Heart right ventricle (tissue), 16 donors: ENCODE measurements around the gene NKD2. TPM values are rescaled to one million over a fixed set of nuclear protein-coding genes. Genes with fewer than 3 reads are reported as not detected.

Experiments used
- ATAC-seq, 8 donors: fragments of 200-7000 bp; cut with Tn5 transposase; one replicate each; pipeline ENCODE4 v1.9.1; 2020; ENCODE audit warnings: mild to moderate bottlenecking in 8 of 8, moderate library complexity in 8 of 8, moderate number of reproducible peaks in 1 of 8
- DNase-seq, 2 donors: peaks; one replicate each; pipeline ENCODE4 v3.0.0-alpha.2; 2020
- H3K27ac ChIP-seq, 10 donors: fragments of 200-600 bp; sonication (generic) in 2 of 10; one replicate each; pipeline versions ENCODE4 v1.5.0 to v1.8.0; 2020 to 2022; ENCODE audit warnings: mild to moderate bottlenecking in 3 of 10
- H3K27me3 ChIP-seq, 7 donors: fragments of 200-600 bp; one replicate each; pipeline ENCODE4 v1.8.0; 2021 to 2022; ENCODE audit warnings: mild to moderate bottlenecking in 2 of 7
- H3K36me3 ChIP-seq, 9 donors: fragments of 200-600 bp; sonication (generic) in 1 of 9; one replicate each; pipeline versions ENCODE4 v1.5.0 to v1.8.0; 2020 to 2022; ENCODE audit warnings: mild to moderate bottlenecking in 2 of 9
- H3K4me1 ChIP-seq, 9 donors: fragments of 200-600 bp; sonication (generic) in 1 of 9; one replicate each; pipeline versions ENCODE4 v1.5.0 to v1.8.0; 2020 to 2022; ENCODE audit warnings: mild to moderate bottlenecking in 4 of 9
- H3K4me3 ChIP-seq, 10 donors: fragments of 200-600 bp; sonication (generic) in 2 of 10; one replicate each; pipeline versions ENCODE4 v1.5.0 to v1.8.0; 2020 to 2022; ENCODE audit warnings: mild to moderate bottlenecking in 7 of 10, moderate library complexity in 2 of 10
- H3K9me3 ChIP-seq, 11 donors: fragments of 200-600 bp in 10 of 11; sonication (generic) in 2 of 11; one replicate each; pipeline versions ENCODE4 v1.5.0 to v1.8.0; 2013 to 2022; ENCODE audit warnings: mild to moderate bottlenecking in 2 of 11, control low read depth in 1 of 11, moderate library complexity in 1 of 11
- CTCF ChIP-seq, 9 donors: fragments of 200-600 bp; sonication (generic) in 2 of 9; IDR thresholded peaks; one replicate each; pipeline versions ENCODE4 v1.5.0 to v1.8.0; 2021 to 2022; ENCODE audit warnings: antibody characterized with exemption in 9 of 9, mild to moderate bottlenecking in 5 of 9, moderate library complexity in 1 of 9
- WGBS, 2 donors: extraction: QIAGEN DNeasy Blood & Tissue Kit; methylation state at CpG; one replicate each; pipeline ENCODE4 v1.1.7; 2013; ENCODE audit warnings: inconsistent platforms in 1 of 2; 5-methylcytosine and 5-hydroxymethylcytosine counted together
- intact Hi-C, 10 donors: fragments of 100-400 bp; cut with DNase I; formaldehyde crosslinking; loops; one replicate each; pipeline versions ENCODE4 v1.11.1 to v1.14.2; 2022
- polyA plus RNA-seq, 2 donors: library from polyadenylated mRNA; stranded (reverse); fragments of 200-250 nt; gene quantifications; one replicate each; pipeline ENCODE4 v1.2.3, GENCODE V29; 2013
- total RNA-seq, 10 donors: library from RNA; stranded (reverse); fragmentation: NEBNext Ultra II Directional in 3 of 10; extraction: Animal tissue kit (Norgen Biotek cat#: 25700) in 3 of 10; gene quantifications; one replicate each; pipeline versions ENCODE4 v1.2.1 to v1.2.4, GENCODE V29; 2021 to 2023
- donor health status: Arrhythmogenic right ventricular cardiomyopathy.
- donor health status: ischemic (EF 13 %, LVEDD 7.1; RV severe dilation, severe dysfunction).
- donor health status: healthy with polysubstance abuse.
- donor health status: DM: no; HTN: yes; CAD: no.
- donor health status: DM: no; HTN: no; CAD: no.
- donor health status: ischemic (EF 25% LVEDD 6.9; RV normal size, moderate dysfunction).
- donor health status: ischemic (EF 25% LVEDD 5.7; RV mildly dilated, moderate dysfunction).
- donor health status: healthy.
- donor health status: DM: yes; HTN: yes; CAD: no.
- donor health status: Ischemic cardiomyopathy.
- donor health status: ischemic (EF 35%, LVEDD 5.7; RV mildly dilated, moderate dysfunction).
- donor health status: nonischemic (EF 11% LVEDD 7.7; RV severe dilation, severe dysfunction).
- donor health status: DM: yes; HTN: yes; CAD: no.
- donor health status: PGD.
- donor health status: ischemic (EF 29% LVEDD 5.4; RV normal size, mild dysfunction).
- donor health status: nonischemic (EF 23%, LVEDD 6.1; RV moderate dilation, normal function).

The NKD2 gene
- total and polyA plus RNA-seq, 12 donors: 0.31 to 12.7 (median 1.8) TPM

DNA sequence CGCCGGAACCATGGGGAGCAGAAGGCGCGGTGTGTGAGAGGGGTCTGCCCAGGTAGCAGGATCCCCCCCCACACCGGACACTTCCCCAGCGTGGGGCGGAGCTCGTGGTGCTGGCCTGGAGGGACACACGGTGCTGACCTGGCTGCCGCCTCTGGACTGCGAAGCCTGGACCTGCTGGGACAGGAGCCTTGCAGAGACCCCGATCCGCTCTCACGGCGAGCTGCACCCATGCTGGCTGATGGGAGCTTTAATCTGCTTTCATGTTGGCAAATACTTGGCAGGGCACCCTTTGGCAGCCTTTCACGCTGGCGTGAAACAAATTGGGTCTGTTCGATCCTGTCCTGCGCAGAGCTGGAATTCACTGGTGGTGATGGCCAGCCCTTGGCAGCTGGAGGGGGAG lies 7.4 kb downstream of the NKD2 start:
- intact Hi-C loops: loop anchor here in 1 of 10 donors (10.0 kb wide), 1 partner anchor 129 kb away; no protein-coding TSS in a partner anchor
- peak in 1 of 2 donors; percentile 21 for DNase-seq
- Histone ChIP-seq H3K4me3 (no peak overlapping the region), H3K27ac (no peak overlapping the region), H3K27me3 (peaks cover 0 to 10% (median 0%) of the 10 kb centered on the region in 7 donors), H3K36me3 (no peaks in the 10 kb centered on the region), H3K9me3 (no peaks in the 10 kb centered on the region), H3K4me1 (peaks cover 0 to 6% (median 0%) of the 10 kb centered on the region in 9 donors)
- WGBS, 2 donors: 75 to 77% methylated on average over 19 of the region's 19 CpGs
- no peak for TF ChIP-seq CTCF (IDR thresholded peaks at IDR 0.05)
- peak in 2 of 8 donors; percentile 6 to 53 for ATAC-seq

- no peak for DNase-seq
- Histone ChIP-seq H3K36me3 (no peaks in the 10 kb centered on the region), H3K27ac (no peak overlapping the region), H3K4me1 (peaks cover 0 to 4% (median 0%) of the 10 kb centered on the region in 9 donors), H3K4me3 (no peak overlapping the region), H3K27me3 (peaks cover 0 to 7% (median 0%) of the 10 kb centered on the region in 7 donors), H3K9me3 (no peaks in the 10 kb centered on the region)
- no peak for TF ChIP-seq CTCF (IDR thresholded peaks at IDR 0.05)
- 84 to 85% methylated on average over 16 of the region's 16 CpGs for WGBS, 2 donors
- intact Hi-C loops: loop anchor here in 1 of 10 donors (10.0 kb wide), 1 partner anchor 128 kb away; no protein-coding TSS in a partner anchor
- no peak for ATAC-seq
These were observed 7.9 kb downstream of the NKD2 start for GRCh38 chr5:1016476-1016875.

- DNase-seq: peak in 1 of 2 donors; percentile 7
- 80 to 85% methylated on average over 12 of the region's 12 CpGs for WGBS, 2 donors
- no peak for ATAC-seq
These were observed 8.5 kb downstream of the NKD2 start for GRCh38 chr5:1017056-1017455.

More at GRCh38 chr5:1017056-1017455, 8.5 kb downstream of the NKD2 start:
- H3K36me3 ChIP-seq: no peaks in the 10 kb centered on the region
- H3K27me3 ChIP-seq: peaks cover 0 to 2% (median 0%) of the 10 kb centered on the region in 7 donors
- TF ChIP-seq CTCF (IDR thresholded peaks at IDR 0.05): no peak
- intact Hi-C loops: loop anchor here in 1 of 10 donors (10.0 kb wide), 1 partner anchor 128 kb away; no protein-coding TSS in a partner anchor
- no peaks in the 10 kb centered on the region for H3K9me3 ChIP-seq
- H3K27ac ChIP-seq: no peak overlapping the region
- no peak overlapping the region for H3K4me3 ChIP-seq
- H3K4me1 ChIP-seq: peaks cover 0 to 4% (median 0%) of the 10 kb centered on the region in 9 donors
